Measurements from ENCODE around the gene LHFPL2.

Gene LHFPL2

GRCh38 chr5:78594021-78594420 lies 54.6 kb downstream of the LHFPL2 start:
- peak in 1 of 3 donors; percentile 49 for DNase-seq

DNA sequence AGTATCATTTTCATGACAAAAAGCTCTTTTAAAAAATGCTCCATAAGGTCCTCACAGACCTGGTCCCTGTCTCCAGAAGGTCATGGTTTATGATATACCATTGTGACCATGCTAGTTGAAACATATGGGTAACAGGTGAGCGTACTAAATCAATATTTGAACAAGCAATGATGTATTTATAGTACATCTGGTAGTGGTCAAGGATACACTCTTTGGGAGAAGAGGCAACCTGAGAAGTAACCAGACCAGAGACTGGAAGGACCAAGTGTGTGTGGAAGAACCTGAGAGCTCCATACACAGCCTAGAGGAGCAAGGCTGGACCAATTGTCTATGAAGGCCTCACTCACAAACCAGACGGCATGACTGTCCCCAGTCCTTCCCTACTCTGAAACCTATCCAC lies 55.1 kb downstream of the LHFPL2 start:
- no peak for DNase-seq

GRCh38 chr5:78592735-78593386 lies 55.7 kb downstream of the LHFPL2 start:
- DNase-seq = no peak

- peak; percentile 39 to 65 (median 59) for DNase-seq
These were observed 56.4 kb downstream of the LHFPL2 start for GRCh38 chr5:78591972-78592700.

DNA sequence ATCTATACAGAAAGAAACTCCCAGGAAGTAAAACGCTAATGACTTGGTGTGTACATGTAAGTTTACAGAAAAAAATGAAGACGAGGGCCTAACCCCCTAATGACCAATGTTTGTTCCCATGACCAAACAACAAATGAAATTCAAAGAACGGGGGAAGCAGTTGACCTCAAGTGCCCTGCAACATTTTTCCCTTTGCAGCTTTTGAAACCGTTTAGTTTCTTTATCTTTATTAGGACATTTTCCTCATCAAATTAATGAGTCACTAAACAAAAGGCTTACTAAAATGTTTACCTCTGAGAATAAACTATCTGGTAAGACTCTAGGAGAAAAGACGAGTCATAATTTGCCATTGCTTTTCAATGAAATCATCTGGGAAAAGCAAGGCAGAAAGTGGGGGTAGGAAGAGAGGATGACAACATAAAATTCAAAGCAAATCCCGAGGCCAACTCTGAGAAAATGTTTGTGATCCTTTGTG lies 57.4 kb downstream of the LHFPL2 start:
- DNase-seq = peak; percentile 42 to 81 (median 60)

GRCh38 chr5:78589923-78590322 lies 58.6 kb downstream of the LHFPL2 start:
- peak; percentile 46 to 56 (median 55) for DNase-seq

GRCh38 chr5:78588507-78588906 lies 60.1 kb downstream of the LHFPL2 start:
- no peak for DNase-seq

DNA sequence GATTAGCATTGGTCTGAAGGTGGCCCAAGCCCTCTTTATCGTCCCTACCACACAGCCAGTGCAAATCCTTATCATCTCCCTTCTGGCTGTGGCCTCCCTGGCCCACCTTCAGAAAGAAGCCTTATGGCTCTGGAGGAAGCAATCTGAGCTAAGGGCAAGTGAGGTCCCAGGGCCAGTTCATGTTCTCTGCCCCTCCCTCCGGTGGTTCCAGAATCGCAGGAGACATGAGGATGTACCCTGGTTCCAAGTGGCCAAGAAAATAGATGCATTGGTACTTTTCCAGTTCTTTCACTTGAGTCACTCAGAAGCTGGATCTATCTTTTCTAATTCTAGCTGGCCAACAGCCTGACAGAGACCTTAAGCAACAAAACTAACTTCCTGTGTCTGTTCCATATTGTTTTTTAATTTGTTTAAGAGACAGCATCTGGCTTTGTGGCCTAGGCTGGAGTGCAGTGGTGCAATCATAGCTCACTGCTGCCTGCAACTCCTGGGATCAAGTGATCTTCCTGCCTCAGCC lies 60.7 kb downstream of the LHFPL2 start:
- DNase-seq = no peak

DNA sequence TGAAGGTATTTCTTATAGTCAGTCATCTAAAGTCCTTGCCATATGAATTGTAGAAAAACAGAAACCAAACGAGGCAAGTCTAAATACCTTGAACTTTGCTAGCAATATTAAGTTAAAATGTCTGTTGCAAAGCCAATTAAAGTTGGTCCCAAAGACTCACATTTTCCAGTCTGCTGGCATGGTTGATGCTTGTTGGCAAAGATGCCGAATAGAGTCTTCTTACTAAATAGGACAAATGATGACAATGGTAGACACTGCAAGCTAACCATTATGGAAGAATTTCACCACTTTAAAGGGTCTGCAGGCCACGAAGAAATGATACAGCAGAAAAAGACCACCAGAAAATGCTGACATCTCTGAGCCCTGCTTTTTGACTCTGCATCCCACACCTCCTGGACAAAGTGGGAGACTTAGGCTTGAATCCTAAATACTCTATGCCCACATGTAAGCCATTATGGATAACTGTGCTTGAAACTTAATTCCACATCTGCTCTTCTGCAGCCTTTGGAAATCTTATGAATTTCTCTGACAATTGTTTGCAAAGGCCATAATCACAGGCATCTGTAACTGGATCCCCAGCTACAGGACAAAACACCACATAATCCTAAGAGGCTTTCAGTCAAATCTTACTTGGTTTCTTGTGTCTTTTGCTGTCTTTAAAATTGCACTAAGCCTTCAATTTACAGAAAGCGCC lies 61.3 kb downstream of the LHFPL2 start:
- no peak for DNase-seq

- DNase-seq = peak; percentile 82 to 89 (median 86)
These were observed 62.3 kb downstream of the LHFPL2 start for GRCh38 chr5:78586251-78586650.

- DNase-seq = no peak
These were observed 70.6 kb downstream of the LHFPL2 start for GRCh38 chr5:78578015-78578414.

DNA sequence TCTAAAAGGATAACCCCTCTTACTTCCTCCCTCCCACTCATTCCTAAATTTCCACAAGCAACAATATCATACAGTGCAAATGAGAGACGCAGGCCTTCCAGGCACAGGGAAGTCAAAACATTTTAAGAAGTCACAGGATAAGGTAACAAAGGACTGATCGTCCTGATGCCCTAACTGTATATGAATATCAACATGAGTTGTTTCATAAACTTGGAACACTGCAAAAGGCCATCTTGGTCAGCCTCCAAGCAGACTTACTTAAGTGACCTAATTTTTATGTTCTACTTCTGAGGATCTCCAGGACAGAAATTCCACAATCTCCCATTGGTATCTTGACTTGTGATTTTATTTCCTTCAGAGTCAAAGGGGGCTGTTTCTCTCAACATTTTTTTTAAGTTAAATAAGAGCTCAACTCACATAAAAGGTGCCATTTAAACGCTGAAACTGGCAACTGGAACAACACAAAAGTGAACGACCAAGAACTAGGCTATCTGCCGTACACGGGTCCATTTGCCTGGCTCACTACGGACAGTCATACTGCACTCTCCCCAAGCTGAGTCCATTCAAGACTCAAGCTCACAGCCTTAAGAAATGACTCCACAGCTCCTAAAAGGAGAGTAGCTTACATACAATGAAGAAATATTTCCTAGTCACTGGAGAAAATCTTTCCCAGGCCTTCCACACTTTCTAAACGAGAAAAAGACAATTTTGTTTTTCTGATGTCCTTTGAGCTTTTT lies 71.3 kb downstream of the LHFPL2 start:
- no peak for DNase-seq

DNA sequence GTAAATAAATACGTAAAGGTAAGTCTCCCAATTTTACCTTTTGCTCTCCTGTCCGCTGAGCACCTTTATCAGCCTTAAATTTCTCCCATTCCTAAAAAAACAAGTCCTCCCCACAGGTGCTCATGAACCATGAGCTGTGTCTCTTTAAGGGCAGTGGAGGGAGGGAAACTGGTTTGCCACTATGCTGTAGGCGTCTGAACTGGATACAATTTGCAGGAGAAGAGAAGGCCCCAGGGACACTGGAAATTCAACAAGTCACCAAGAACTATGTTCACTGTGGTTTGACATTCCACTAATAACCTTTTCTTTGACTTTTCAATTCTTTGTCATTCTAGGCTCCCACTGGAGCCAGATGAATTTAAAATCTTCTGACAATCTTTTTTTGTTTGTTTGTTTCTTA lies 72.2 kb downstream of the LHFPL2 start:
- DNase-seq = no peak

GRCh38 chr5:78574731-78575161 lies 73.8 kb downstream of the LHFPL2 start:
- DNase-seq = peak in 1 of 3 donors; percentile 25

DNA sequence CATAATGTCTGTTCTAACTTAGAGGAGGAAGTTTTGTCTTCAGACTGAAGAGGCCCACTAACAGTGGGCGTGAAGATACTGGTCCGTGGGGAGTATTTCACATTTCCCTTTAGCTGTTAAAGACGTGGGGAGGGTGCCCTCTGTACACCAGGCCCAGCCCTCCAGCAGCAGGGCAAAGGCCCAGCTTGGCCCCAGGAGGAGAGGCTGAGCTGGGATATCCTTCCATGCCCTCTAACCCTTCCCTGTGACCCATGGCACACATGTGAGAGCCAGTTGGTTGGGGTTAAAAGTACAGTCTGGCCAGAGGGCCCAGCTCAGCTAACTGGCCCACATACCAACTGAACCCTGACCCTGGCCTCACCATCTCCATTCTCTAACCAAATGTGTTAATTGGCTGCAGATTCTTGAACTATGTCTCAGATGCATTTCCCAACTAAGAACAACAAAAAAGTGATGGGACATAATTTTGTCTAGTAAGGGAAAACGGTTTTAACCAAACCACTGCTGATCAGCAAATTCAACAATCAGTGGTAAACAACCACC lies 74.4 kb downstream of the LHFPL2 start:
- DNase-seq = peak; percentile 68 to 75 (median 68)

DNA sequence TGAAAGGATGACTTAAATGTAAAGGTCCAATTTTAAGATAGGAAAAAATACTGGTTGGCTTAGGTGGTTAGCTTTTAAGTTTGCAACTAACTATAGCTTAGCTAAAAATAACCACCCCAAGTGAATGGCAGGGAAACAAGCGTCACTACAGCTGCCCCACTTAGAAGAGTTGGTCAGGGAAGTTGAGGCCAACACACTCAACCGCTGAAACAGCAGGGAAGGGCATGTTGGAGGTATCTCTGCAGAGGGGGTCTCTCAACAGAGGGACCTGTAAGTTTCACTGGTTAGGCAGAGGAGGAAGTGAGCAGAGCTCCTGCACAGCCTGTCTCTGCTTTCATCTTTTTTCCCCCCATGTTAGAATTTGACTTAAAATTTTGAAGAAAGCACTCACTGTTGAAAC lies 75.3 kb downstream of the LHFPL2 start:
- no peak for DNase-seq

DNA sequence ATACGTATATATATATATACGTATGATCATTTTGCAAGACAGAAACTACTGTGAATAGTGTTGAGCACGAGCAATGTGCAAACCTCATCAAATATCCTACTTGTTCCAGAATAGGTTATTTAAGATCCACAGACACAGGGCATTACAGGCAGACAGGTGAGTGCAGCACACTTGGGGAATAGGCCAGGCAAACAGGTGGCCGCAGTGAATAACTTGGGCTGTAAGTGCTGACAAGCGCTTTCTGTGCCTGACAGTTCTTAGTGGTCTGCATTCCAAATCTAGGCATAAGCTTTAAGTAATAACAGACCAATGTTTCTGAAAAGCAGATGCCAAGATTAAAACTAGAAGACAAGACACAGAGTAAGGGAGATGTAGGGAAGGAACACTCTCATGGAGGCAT lies 77.9 kb downstream of the LHFPL2 start:
- DNase-seq = no peak

- DNase-seq = no peak
These were observed 79.1 kb downstream of the LHFPL2 start for GRCh38 chr5:78569441-78569840.

GRCh38 chr5:78568676-78569075 lies 79.9 kb downstream of the LHFPL2 start:
- no peak for DNase-seq

GRCh38 chr5:78568212-78568611 lies 80.4 kb downstream of the LHFPL2 start:
- no peak for DNase-seq

DNA sequence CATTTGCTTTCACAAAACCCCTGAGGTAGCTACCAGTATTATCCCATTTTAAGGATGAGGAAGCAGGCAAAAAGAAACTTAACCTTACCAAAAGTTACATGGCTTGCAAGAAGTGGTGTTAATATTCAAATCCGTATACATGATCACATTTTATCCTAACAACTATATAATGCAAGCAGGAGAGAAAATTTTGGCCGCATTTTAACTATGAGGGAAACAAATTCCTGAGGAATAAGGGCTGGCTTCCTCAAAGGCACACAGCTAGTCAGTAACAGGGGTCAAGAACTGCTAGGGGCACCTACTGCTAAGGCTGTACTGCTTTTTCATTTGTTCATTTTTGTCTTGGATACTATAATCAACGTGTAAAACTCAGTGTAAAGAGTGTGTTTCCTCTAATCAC lies 81.0 kb downstream of the LHFPL2 start:
- DNase-seq = no peak

GRCh38 chr5:78566747-78567425 lies 81.7 kb downstream of the LHFPL2 start:
- peak; percentile 31 to 81 (median 80) for DNase-seq

All from suppressor macrophage treated with lipopolysaccharide for 1 hour (primary cell).